Measurements from ENCODE around the gene CST5. TPM values are rescaled to one million over a fixed set of nuclear protein-coding genes. Genes with fewer than 3 reads are reported as not detected.

Gene CST5
- total and polyA plus RNA-seq, 2 experiments from 2014 or later = not detected

DNA sequence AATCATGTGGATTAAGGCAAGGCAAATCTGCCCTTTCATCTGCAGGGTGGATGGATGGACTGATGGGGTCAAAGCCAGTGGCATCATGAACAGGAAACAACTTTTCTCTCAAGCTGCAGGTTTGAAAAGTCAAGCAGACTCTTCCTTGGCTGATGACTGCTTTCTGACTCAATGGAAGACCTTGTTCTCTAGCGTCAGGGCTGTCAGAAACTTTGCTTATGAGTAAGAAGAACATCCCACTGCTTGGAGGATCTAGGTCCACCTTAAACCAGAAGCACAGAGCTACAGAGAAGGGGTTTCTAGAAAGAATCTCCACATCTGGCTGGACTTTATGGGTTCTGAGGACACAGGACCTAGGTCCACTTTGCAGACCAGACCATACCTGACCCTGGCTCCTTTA lies 36.3 kb upstream of the CST5 start:
- Histone ChIP-seq H2AFZ (no peak overlapping the region), H4K20me1 (replicated peaks; ENCODE audit: insufficient read depth) (no peaks in the 10 kb centered on the region), H3K36me3 (ENCODE audit: insufficient read depth) (no peaks in the 10 kb centered on the region), H3F3A (replicated peaks; ENCODE audit: low read depth) (no peaks in the 10 kb centered on the region), H3K27me3 (ENCODE audit: insufficient read depth) (no peaks in the 10 kb centered on the region), H3K4me2 (no peak overlapping the region), H3K4me3 (no peak overlapping the region), H3K79me2 (replicated peaks; ENCODE audit: insufficient read depth) (no peaks in the 10 kb centered on the region), H3K27ac (ENCODE audit: low read depth) (no peak overlapping the region), H3K4me1 (ENCODE audit: insufficient read depth) (peaks cover 6% of the 10 kb centered on the region; the same call in 1 of the 2 replicates), H3K9me2 (ENCODE audit: insufficient read depth) (no peaks in the 10 kb centered on the region)
- no peaks in the 10 kb centered on the region for H3K9me3 Mint-ChIP-seq
- DNase-seq (ENCODE audit: low spot score) (no peak), ATAC-seq (no peak)
- H3K4me1 Mint-ChIP-seq = peaks cover 6% of the 10 kb centered on the region
- TF ChIP-seq POLR2AphosphoS5 (IDR thresholded peaks at IDR 0.05; ENCODE audit: low read depth) (no peak), ZNF331 (CRISPR knock-in tag; IDR thresholded peaks at IDR 0.05; ENCODE audit: low read depth) (no peak), CREB1 (CRISPR knock-in tag; IDR thresholded peaks at IDR 0.05; ENCODE audit: low read depth) (no peak), EZH2 (IDR thresholded peaks at IDR 0.05; ENCODE audit: low read depth, unreplicated experiment) (no peak), EZH2phosphoT487 (IDR thresholded peaks at IDR 0.05; ENCODE audit: unreplicated experiment) (no peak), NANOG (IDR thresholded peaks at IDR 0.05; ENCODE audit: borderline replicate concordance) (no peak), ZNF462 (CRISPR knock-in tag; IDR thresholded peaks at IDR 0.05) (no peak), JUNB (IDR thresholded peaks at IDR 0.05; ENCODE audit: unreplicated experiment) (no peak), STAT1 (IDR thresholded peaks at IDR 0.05; ENCODE audit: unreplicated experiment) (no peak), ZNF114 (CRISPR knock-in tag; IDR thresholded peaks at IDR 0.05) (no peak)
- TF ChIP-seq, protein P1, sequence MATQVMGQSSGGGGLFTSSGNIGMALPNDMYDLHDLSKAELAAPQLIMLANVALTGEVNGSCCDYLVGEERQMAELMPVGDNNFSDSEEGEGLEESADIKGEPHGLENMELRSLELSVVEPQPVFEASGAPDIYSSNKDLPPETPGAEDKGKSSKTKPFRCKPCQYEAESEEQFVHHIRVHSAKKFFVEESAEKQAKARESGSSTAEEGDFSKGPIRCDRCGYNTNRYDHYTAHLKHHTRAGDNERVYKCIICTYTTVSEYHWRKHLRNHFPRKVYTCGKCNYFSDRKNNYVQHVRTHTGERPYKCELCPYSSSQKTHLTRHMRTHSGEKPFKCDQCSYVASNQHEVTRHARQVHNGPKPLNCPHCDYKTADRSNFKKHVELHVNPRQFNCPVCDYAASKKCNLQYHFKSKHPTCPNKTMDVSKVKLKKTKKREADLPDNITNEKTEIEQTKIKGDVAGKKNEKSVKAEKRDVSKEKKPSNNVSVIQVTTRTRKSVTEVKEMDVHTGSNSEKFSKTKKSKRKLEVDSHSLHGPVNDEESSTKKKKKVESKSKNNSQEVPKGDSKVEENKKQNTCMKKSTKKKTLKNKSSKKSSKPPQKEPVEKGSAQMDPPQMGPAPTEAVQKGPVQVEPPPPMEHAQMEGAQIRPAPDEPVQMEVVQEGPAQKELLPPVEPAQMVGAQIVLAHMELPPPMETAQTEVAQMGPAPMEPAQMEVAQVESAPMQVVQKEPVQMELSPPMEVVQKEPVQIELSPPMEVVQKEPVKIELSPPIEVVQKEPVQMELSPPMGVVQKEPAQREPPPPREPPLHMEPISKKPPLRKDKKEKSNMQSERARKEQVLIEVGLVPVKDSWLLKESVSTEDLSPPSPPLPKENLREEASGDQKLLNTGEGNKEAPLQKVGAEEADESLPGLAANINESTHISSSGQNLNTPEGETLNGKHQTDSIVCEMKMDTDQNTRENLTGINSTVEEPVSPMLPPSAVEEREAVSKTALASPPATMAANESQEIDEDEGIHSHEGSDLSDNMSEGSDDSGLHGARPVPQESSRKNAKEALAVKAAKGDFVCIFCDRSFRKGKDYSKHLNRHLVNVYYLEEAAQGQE (IDR thresholded peaks at IDR 0.05; ENCODE audit: unreplicated experiment) = no peak
- TF ChIP-seq, protein P2, sequence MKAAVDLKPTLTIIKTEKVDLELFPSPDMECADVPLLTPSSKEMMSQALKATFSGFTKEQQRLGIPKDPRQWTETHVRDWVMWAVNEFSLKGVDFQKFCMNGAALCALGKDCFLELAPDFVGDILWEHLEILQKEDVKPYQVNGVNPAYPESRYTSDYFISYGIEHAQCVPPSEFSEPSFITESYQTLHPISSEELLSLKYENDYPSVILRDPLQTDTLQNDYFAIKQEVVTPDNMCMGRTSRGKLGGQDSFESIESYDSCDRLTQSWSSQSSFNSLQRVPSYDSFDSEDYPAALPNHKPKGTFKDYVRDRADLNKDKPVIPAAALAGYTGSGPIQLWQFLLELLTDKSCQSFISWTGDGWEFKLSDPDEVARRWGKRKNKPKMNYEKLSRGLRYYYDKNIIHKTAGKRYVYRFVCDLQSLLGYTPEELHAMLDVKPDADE (IDR thresholded peaks at IDR 0.05) = no peak
- TF ChIP-seq, protein P3, sequence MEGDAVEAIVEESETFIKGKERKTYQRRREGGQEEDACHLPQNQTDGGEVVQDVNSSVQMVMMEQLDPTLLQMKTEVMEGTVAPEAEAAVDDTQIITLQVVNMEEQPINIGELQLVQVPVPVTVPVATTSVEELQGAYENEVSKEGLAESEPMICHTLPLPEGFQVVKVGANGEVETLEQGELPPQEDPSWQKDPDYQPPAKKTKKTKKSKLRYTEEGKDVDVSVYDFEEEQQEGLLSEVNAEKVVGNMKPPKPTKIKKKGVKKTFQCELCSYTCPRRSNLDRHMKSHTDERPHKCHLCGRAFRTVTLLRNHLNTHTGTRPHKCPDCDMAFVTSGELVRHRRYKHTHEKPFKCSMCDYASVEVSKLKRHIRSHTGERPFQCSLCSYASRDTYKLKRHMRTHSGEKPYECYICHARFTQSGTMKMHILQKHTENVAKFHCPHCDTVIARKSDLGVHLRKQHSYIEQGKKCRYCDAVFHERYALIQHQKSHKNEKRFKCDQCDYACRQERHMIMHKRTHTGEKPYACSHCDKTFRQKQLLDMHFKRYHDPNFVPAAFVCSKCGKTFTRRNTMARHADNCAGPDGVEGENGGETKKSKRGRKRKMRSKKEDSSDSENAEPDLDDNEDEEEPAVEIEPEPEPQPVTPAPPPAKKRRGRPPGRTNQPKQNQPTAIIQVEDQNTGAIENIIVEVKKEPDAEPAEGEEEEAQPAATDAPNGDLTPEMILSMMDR (conservative IDR thresholded peaks at IDR 0.05; ENCODE audit: low read depth in 2 of 2) = no peak
- no peaks in the 10 kb centered on the region for H3K36me3 Mint-ChIP-seq (ENCODE audit: low read depth)
- H3K27me3 Mint-ChIP-seq (ENCODE audit: insufficient read depth, low read depth, poor library complexity) = peaks cover 5% of the 10 kb centered on the region
- no peak overlapping the region for H3K27ac Mint-ChIP-seq
- no peak overlapping the region for H3K4me3 Mint-ChIP-seq
